ENCODE measurements around the gene PRKRIP1. TPM values are rescaled to one million over a fixed set of nuclear protein-coding genes. Genes with fewer than 3 reads are reported as not detected.
"Not testable (repeated sequence)": the region's sequence is repeated elsewhere in the genome, so short reads cannot be mapped to it uniquely, and the experiment has no call there.

PRKRIP1 gene
- total and polyA plus RNA-seq, 2 experiments from 2014 or later = 25.5 to 29.1 TPM

DNA sequence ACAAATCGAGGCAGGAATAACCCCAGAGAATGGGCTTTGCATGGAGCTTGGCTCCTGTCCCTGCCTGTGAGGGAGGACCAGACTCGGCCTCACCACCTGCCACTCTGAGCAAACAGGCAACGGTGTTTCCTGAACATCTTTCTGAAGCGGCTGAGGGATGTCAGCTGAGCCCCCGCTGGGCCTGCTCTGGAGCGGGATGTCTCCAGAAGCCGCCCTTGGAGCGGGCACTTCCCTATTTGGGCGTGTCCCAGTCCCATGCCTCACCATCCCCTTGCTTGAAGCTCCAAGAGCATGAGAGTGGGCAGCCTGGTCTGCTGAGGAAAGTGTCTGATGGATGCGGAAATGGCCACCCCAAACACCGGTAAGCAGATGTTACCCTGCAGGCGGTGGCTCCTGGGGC is 58.3 kb downstream of the PRKRIP1 start (continued):
- no peak for TF ChIP-seq CREB1 (CRISPR knock-in tag; IDR thresholded peaks at IDR 0.05; ENCODE audit: low read depth)
- TF ChIP-seq, protein P1, sequence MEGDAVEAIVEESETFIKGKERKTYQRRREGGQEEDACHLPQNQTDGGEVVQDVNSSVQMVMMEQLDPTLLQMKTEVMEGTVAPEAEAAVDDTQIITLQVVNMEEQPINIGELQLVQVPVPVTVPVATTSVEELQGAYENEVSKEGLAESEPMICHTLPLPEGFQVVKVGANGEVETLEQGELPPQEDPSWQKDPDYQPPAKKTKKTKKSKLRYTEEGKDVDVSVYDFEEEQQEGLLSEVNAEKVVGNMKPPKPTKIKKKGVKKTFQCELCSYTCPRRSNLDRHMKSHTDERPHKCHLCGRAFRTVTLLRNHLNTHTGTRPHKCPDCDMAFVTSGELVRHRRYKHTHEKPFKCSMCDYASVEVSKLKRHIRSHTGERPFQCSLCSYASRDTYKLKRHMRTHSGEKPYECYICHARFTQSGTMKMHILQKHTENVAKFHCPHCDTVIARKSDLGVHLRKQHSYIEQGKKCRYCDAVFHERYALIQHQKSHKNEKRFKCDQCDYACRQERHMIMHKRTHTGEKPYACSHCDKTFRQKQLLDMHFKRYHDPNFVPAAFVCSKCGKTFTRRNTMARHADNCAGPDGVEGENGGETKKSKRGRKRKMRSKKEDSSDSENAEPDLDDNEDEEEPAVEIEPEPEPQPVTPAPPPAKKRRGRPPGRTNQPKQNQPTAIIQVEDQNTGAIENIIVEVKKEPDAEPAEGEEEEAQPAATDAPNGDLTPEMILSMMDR (conservative IDR thresholded peaks at IDR 0.05; ENCODE audit: low read depth in 2 of 2) = no peak

DNA sequence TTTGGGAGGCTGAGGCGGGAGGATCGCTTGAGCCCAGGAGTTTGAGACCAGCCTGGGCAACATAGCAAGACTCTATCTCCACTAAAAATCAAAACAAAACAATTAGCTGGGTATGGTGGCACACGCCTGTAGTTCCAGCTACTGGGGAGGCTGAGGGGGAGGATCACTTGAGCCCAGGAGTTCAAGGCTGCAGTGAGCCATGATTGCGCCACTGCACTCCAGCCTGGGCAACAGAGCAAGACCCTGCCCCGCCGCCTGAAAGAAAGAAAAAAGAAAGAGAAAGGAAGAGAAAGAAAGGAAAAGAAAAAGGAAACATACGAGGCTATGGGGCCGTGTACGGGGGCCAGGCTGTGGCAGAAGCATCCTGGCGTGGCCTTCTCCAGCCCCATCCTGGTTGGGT is 58.8 kb downstream of the PRKRIP1 start:
- not testable (repeated sequence) for ATAC-seq; H4K20me1 ChIP-seq (replicated peaks; ENCODE audit: insufficient read depth); H3K27ac Mint-ChIP-seq; H3K27me3 ChIP-seq (ENCODE audit: insufficient read depth); H3K36me3 ChIP-seq (ENCODE audit: insufficient read depth); H3K4me1 Mint-ChIP-seq; H3K27ac ChIP-seq (ENCODE audit: low read depth); H3K4me3 ChIP-seq; H2AFZ ChIP-seq; H3F3A ChIP-seq (replicated peaks; ENCODE audit: low read depth); H3K4me2 ChIP-seq; H3K4me1 ChIP-seq (ENCODE audit: insufficient read depth); DNase-seq (ENCODE audit: low spot score); H3K27me3 Mint-ChIP-seq (ENCODE audit: insufficient read depth, low read depth, poor library complexity); H3K9me3 Mint-ChIP-seq; H3K4me3 Mint-ChIP-seq; H3K79me2 ChIP-seq (replicated peaks; ENCODE audit: insufficient read depth); H3K9me2 ChIP-seq (ENCODE audit: insufficient read depth)
- peaks cover 25% of the 10 kb centered on the region for H3K36me3 Mint-ChIP-seq (ENCODE audit: low read depth)

DNA sequence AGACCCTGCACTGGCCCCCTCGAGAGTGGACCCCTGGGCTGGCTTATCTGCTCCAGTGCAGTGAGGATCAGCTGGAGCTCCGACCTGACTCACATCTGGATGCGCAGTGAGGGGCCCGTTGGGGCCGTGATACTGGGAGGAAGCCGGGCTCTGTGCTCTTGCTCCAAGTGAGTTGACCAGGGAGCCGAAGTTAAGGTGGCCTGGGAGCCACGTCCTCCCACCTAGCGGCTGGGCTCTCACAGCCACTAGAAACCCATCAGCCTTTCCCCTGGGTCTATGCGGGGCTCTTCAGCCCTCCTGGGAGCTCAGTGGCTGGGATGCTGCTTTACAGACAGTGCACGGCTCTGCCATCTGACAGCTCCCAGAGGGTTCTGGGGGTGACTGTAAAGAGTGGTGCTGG is 59.4 kb downstream of the PRKRIP1 start:
- peaks cover 7% of the 10 kb centered on the region; the same call in 1 of the 2 replicates for H3K36me3 ChIP-seq (ENCODE audit: insufficient read depth)
- no peaks in the 10 kb centered on the region; the same call in 1 of the 2 replicates for H4K20me1 ChIP-seq (replicated peaks; ENCODE audit: insufficient read depth)
- H3F3A ChIP-seq (replicated peaks; ENCODE audit: low read depth) = 0 out of 2 replicates have a peak, but pooled peaks cover 1% of the 10 kb centered on the region
- no peak overlapping the region for H3K27ac Mint-ChIP-seq
- no peaks in the 10 kb centered on the region for H3K9me3 Mint-ChIP-seq
- no peak overlapping the region for H3K4me2 ChIP-seq
- no peaks in the 10 kb centered on the region for H3K27me3 ChIP-seq (ENCODE audit: insufficient read depth)
- H3K4me3 ChIP-seq = no peak overlapping the region
- peaks cover 6% of the 10 kb centered on the region for H3K27me3 Mint-ChIP-seq (ENCODE audit: insufficient read depth, low read depth, poor library complexity)
- no peak overlapping the region for H3K27ac ChIP-seq (ENCODE audit: low read depth)
- no peaks in the 10 kb centered on the region for H3K4me1 ChIP-seq (ENCODE audit: insufficient read depth)
- H3K9me2 ChIP-seq (ENCODE audit: insufficient read depth) = no peaks in the 10 kb centered on the region
- no peak overlapping the region for H3K4me3 Mint-ChIP-seq
- peaks cover 25% of the 10 kb centered on the region for H3K36me3 Mint-ChIP-seq (ENCODE audit: low read depth)
- peaks cover 4% of the 10 kb centered on the region; the same call in 1 of the 3 replicates for H3K4me1 Mint-ChIP-seq
- H3K79me2 ChIP-seq (replicated peaks; ENCODE audit: insufficient read depth) = no peaks in the 10 kb centered on the region
- ATAC-seq (no peak), DNase-seq (ENCODE audit: low spot score) (no peak)
- H2AFZ ChIP-seq = no peak overlapping the region
- TF ChIP-seq, protein P2, sequence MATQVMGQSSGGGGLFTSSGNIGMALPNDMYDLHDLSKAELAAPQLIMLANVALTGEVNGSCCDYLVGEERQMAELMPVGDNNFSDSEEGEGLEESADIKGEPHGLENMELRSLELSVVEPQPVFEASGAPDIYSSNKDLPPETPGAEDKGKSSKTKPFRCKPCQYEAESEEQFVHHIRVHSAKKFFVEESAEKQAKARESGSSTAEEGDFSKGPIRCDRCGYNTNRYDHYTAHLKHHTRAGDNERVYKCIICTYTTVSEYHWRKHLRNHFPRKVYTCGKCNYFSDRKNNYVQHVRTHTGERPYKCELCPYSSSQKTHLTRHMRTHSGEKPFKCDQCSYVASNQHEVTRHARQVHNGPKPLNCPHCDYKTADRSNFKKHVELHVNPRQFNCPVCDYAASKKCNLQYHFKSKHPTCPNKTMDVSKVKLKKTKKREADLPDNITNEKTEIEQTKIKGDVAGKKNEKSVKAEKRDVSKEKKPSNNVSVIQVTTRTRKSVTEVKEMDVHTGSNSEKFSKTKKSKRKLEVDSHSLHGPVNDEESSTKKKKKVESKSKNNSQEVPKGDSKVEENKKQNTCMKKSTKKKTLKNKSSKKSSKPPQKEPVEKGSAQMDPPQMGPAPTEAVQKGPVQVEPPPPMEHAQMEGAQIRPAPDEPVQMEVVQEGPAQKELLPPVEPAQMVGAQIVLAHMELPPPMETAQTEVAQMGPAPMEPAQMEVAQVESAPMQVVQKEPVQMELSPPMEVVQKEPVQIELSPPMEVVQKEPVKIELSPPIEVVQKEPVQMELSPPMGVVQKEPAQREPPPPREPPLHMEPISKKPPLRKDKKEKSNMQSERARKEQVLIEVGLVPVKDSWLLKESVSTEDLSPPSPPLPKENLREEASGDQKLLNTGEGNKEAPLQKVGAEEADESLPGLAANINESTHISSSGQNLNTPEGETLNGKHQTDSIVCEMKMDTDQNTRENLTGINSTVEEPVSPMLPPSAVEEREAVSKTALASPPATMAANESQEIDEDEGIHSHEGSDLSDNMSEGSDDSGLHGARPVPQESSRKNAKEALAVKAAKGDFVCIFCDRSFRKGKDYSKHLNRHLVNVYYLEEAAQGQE (IDR thresholded peaks at IDR 0.05; ENCODE audit: unreplicated experiment) = no peak
- TF ChIP-seq JUNB (IDR thresholded peaks at IDR 0.05; ENCODE audit: unreplicated experiment) (no peak), NANOG (IDR thresholded peaks at IDR 0.05; ENCODE audit: borderline replicate concordance) (no peak), POLR2AphosphoS5 (IDR thresholded peaks at IDR 0.05; ENCODE audit: low read depth) (no peak), EZH2phosphoT487 (IDR thresholded peaks at IDR 0.05; ENCODE audit: unreplicated experiment) (no peak), CREB1 (CRISPR knock-in tag; IDR thresholded peaks at IDR 0.05; ENCODE audit: low read depth) (no peak)
- TF ChIP-seq, protein P3, sequence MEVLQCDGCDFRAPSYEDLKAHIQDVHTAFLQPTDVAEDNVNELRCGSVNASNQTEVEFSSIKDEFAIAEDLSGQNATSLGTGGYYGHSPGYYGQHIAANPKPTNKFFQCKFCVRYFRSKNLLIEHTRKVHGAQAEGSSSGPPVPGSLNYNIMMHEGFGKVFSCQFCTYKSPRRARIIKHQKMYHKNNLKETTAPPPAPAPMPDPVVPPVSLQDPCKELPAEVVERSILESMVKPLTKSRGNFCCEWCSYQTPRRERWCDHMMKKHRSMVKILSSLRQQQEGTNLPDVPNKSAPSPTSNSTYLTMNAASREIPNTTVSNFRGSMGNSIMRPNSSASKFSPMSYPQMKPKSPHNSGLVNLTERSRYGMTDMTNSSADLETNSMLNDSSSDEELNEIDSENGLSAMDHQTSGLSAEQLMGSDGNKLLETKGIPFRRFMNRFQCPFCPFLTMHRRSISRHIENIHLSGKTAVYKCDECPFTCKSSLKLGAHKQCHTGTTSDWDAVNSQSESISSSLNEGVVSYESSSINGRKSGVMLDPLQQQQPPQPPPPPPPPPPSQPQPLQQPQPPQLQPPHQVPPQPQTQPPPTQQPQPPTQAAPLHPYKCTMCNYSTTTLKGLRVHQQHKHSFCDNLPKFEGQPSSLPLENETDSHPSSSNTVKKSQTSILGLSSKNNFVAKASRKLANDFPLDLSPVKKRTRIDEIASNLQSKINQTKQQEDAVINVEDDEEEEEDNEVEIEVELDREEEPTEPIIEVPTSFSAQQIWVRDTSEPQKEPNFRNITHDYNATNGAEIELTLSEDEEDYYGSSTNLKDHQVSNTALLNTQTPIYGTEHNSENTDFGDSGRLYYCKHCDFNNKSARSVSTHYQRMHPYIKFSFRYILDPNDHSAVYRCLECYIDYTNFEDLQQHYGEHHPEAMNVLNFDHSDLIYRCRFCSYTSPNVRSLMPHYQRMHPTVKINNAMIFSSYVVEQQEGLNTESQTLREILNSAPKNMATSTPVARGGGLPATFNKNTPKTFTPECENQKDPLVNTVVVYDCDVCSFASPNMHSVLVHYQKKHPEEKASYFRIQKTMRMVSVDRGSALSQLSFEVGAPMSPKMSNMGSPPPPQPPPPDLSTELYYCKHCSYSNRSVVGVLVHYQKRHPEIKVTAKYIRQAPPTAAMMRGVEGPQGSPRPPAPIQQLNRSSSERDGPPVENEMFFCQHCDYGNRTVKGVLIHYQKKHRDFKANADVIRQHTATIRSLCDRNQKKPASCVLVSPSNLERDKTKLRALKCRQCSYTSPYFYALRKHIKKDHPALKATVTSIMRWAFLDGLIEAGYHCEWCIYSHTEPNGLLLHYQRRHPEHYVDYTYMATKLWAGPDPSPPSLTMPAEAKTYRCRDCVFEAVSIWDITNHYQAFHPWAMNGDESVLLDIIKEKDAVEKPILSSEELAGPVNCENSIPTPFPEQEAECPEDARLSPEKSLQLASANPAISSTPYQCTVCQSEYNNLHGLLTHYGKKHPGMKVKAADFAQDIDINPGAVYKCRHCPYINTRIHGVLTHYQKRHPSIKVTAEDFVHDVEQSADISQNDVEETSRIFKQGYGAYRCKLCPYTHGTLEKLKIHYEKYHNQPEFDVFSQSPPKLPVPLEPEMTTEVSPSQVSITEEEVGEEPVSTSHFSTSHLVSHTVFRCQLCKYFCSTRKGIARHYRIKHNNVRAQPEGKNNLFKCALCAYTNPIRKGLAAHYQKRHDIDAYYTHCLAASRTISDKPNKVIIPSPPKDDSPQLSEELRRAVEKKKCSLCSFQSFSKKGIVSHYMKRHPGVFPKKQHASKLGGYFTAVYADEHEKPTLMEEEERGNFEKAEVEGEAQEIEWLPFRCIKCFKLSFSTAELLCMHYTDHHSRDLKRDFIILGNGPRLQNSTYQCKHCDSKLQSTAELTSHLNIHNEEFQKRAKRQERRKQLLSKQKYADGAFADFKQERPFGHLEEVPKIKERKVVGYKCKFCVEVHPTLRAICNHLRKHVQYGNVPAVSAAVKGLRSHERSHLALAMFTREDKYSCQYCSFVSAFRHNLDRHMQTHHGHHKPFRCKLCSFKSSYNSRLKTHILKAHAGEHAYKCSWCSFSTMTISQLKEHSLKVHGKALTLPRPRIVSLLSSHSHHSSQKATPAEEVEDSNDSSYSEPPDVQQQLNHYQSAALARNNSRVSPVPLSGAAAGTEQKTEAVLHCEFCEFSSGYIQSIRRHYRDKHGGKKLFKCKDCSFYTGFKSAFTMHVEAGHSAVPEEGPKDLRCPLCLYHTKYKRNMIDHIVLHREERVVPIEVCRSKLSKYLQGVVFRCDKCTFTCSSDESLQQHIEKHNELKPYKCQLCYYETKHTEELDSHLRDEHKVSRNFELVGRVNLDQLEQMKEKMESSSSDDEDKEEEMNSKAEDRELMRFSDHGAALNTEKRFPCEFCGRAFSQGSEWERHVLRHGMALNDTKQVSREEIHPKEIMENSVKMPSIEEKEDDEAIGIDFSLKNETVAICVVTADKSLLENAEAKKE (CRISPR knock-in tag; IDR thresholded peaks at IDR 0.05) = no peak

Measured in GM23338 (cell line).